ENCODE data around the gene VMAC.

The VMAC gene

GRCh38 chr19:5890099-5890498 is 14.6 kb upstream of the VMAC start:
- TF ChIP-seq CTCF (IDR thresholded peaks at IDR 0.05; ENCODE audit: low read length, missing control alignments) = no peak
- DNase-seq (ENCODE audit: low read depth) = no peak
- no peak overlapping the region for H3K4me3 ChIP-seq (replicated peaks; ENCODE audit: low read depth, low read length)

- DNase-seq (ENCODE audit: low read depth) = no peak
- TF ChIP-seq CTCF (IDR thresholded peaks at IDR 0.05; ENCODE audit: low read length, missing control alignments) = no peak
- no peak overlapping the region for H3K4me3 ChIP-seq (replicated peaks; ENCODE audit: low read depth, low read length)
Observed at GRCh38 chr19:5891572-5891937, 13.1 kb upstream of the VMAC start.

- H3K4me3 ChIP-seq (replicated peaks; ENCODE audit: low read depth, low read length) = no peak overlapping the region
- DNase-seq (ENCODE audit: low read depth) = peak; percentile 46
- TF ChIP-seq CTCF (IDR thresholded peaks at IDR 0.05; ENCODE audit: low read length, missing control alignments) = peak; percentile 69
Observed at GRCh38 chr19:5891938-5892771, 12.5 kb upstream of the VMAC start.

GRCh38 chr19:5892772-5893275 is 11.8 kb upstream of the VMAC start:
- no peak for TF ChIP-seq CTCF (IDR thresholded peaks at IDR 0.05; ENCODE audit: low read length, missing control alignments)

GRCh38 chr19:5893296-5893903 is 11.3 kb upstream of the VMAC start:
- no peak overlapping the region for H3K4me3 ChIP-seq (replicated peaks; ENCODE audit: low read depth, low read length)
- DNase-seq (ENCODE audit: low read depth) = no peak
- TF ChIP-seq CTCF (IDR thresholded peaks at IDR 0.05; ENCODE audit: low read length, missing control alignments) = no peak

More at GRCh38 chr19:5892772-5893275, 11.8 kb upstream of the VMAC start:
- DNase-seq (ENCODE audit: low read depth) = no peak
- H3K4me3 ChIP-seq (replicated peaks; ENCODE audit: low read depth, low read length) = no peak overlapping the region

- no peak for DNase-seq (ENCODE audit: low read depth)
- no peak overlapping the region for H3K4me3 ChIP-seq (replicated peaks; ENCODE audit: low read depth, low read length)
- TF ChIP-seq CTCF (IDR thresholded peaks at IDR 0.05; ENCODE audit: low read length, missing control alignments) = no peak
Observed at GRCh38 chr19:5893907-5894703, 10.6 kb upstream of the VMAC start.
